CD4-positive, CD25-positive, alpha-beta regulatory T cell (primary cell): ENCODE data around the gene FAM131B. TPM values are rescaled to one million over a fixed set of nuclear protein-coding genes. Genes with fewer than 3 reads are reported as not detected.
A peak's percentile ranks its signal among the peaks of the same experiment; 100 is the strongest.

ENCODE experiments used
- ATAC-seq, 2 donors: fragments of 150-1000 bp; cut with Tn5 transposase; one replicate each; pipeline ENCODE4 v1.10.0; 2021; ENCODE audit warnings: low read depth in 2 of 2, moderate number of reproducible peaks in 2 of 2, moderate library complexity in 1 of 2
- DNase-seq, 3 donors: peaks; one replicate each; pipeline versions ENCODE4 v3.0.0 to v3.0.0-alpha.2; 2012 to 2022; ENCODE audit warnings: mixed read lengths in 1 of 3
- H3K27ac ChIP-seq: one replicate; pipeline ENCODE4 v1.7.0; 2013; ENCODE audit warnings: mild to moderate bottlenecking, low read length; ENCODE audit not compliant: insufficient read depth, poor library complexity, severe bottlenecking
- H3K27me3 ChIP-seq: one replicate; pipeline ENCODE4 v1.7.0; 2013; ENCODE audit warnings: low read length; ENCODE audit not compliant: control insufficient read depth, insufficient read depth
- H3K36me3 ChIP-seq: one replicate; pipeline ENCODE4 v1.7.0; 2013; ENCODE audit warnings: mild to moderate bottlenecking, low read length, moderate library complexity; ENCODE audit not compliant: control insufficient read depth, insufficient read depth
- H3K4me1 ChIP-seq: 2 replicates; pipeline ENCODE4 v1.7.0; 2013; ENCODE audit warnings: mild to moderate bottlenecking, low read length; ENCODE audit not compliant: insufficient read depth, control insufficient read depth, poor library complexity, severe bottlenecking
- H3K4me3 ChIP-seq: one replicate; pipeline ENCODE4 v1.7.0; 2013; ENCODE audit warnings: low read depth, mild to moderate bottlenecking, low read length, moderate library complexity
- H3K9me3 ChIP-seq, 2 experiments: 1 replicate in 1 of 2; 2 replicates in 1 of 2; pipeline ENCODE4 v1.7.0; 2013; ENCODE audit warnings: low read length in 2 of 2, mild to moderate bottlenecking in 1 of 2, moderate library complexity in 1 of 2; ENCODE audit not compliant: control insufficient read depth in 2 of 2
- H3K27ac Mint-ChIP-seq, 3 donors: one replicate each; pipeline ENCODE4 v1.8.0; 2020 to 2022; ENCODE audit warnings: mild to moderate bottlenecking in 3 of 3, mixed read lengths in 3 of 3, moderate library complexity in 2 of 3
- H3K27me3 Mint-ChIP-seq: one replicate; pipeline ENCODE4 v1.8.0; 2022; ENCODE audit warnings: mild to moderate bottlenecking, mixed read lengths
- H3K36me3 Mint-ChIP-seq: one replicate; pipeline ENCODE4 v1.8.0; 2020; ENCODE audit warnings: mixed read lengths
- H3K4me1 Mint-ChIP-seq, 4 donors: one replicate each; pipeline ENCODE4 v1.8.0; 2020 to 2022; ENCODE audit warnings: mixed read lengths in 4 of 4, mild to moderate bottlenecking in 1 of 4
- H3K4me3 Mint-ChIP-seq, 4 donors: one replicate each; pipeline ENCODE4 v1.8.0; 2020 to 2022; ENCODE audit warnings: mild to moderate bottlenecking in 4 of 4, mixed read lengths in 4 of 4, moderate library complexity in 3 of 4
- H3K9me3 Mint-ChIP-seq, 7 donors: one replicate each; pipeline ENCODE4 v1.8.0; 2020 to 2022; ENCODE audit warnings: mixed read lengths in 7 of 7, mild to moderate bottlenecking in 3 of 7, moderate library complexity in 2 of 7
- polyA plus RNA-seq, 4 donors: library from polyadenylated mRNA; unstranded; fragments of 300-500 nt; fragmentation: Illumina TruSeq; gene quantifications; one replicate each; pipeline ENCODE4 v1.2.3, GENCODE V29; 2021
- total RNA-seq: library from RNA; stranded (reverse); gene quantifications from one replicate; pipeline ENCODE4 v1.2.3, GENCODE V29; 2022

Gene FAM131B
- 0.27 TPM for total RNA-seq
- under 1 TPM in 3 of 4 donors, not detected in 1; 0.14 to 0.36 (median 0.35) TPM for polyA plus RNA-seq

GRCh38 chr7:143362131-143363015 is at the start of gene FAM131B:
Gene FAM131B, minus strand, starts transcription at chr7:143362713. Its CDS starts 110 bp downstream, at chr7:143362603.
- ATAC-seq (peak; percentile 52 to 55), DNase-seq (peak in 2 of 3 donors; percentile 38)
- Mint-ChIP-seq H3K27me3 (peaks cover 68% of the 10 kb centered on the region), H3K4me1 (peaks cover 5 to 25% (median 12%) of the 10 kb centered on the region in 4 donors), H3K4me3 (peak within 1 kb of the TSS; percentile 74 to 91 (median 84)), H3K27ac (peak within 1 kb of the TSS in 1 of 3 donors; percentile 65), H3K36me3 (peaks cover 2% of the 10 kb centered on the region), H3K9me3 (no peaks in the 10 kb centered on the region)
- H3K36me3 ChIP-seq = no peaks in the 10 kb centered on the region
- H3K27ac ChIP-seq = no peak within 1 kb of the TSS
- H3K4me3 ChIP-seq = no peak within 1 kb of the TSS
- peaks cover 19% of the 10 kb centered on the region for H3K4me1 ChIP-seq
- H3K9me3 ChIP-seq = no peaks in the 10 kb centered on the region
- peaks cover 29% of the 10 kb centered on the region for H3K27me3 ChIP-seq

- no peaks in the 10 kb centered on the region for H3K36me3 ChIP-seq
- no peaks in the 10 kb centered on the region for H3K9me3 ChIP-seq
- no peak overlapping the region for H3K4me3 ChIP-seq
- Mint-ChIP-seq H3K36me3 (peaks cover 10% of the 10 kb centered on the region), H3K4me1 (peaks cover 18 to 45% (median 25%) of the 10 kb centered on the region in 4 donors), H3K27me3 (peaks cover 37% of the 10 kb centered on the region), H3K4me3 (no peak overlapping the region), H3K9me3 (peaks cover 0 to 4% (median 0%) of the 10 kb centered on the region in 7 donors), H3K27ac (peak overlapping the region in 2 of 3 donors; percentile 1 to 72)
- H3K4me1 ChIP-seq = peaks cover 22% of the 10 kb centered on the region
- H3K27me3 ChIP-seq = peaks cover 7% of the 10 kb centered on the region
- ATAC-seq (no peak), DNase-seq (no peak)
- H3K27ac ChIP-seq = no peak overlapping the region
Observed at GRCh38 chr7:143411976-143412708, 49.6 kb upstream of the FAM131B start.

GRCh38 chr7:143410521-143411004 is 48.0 kb upstream of the FAM131B start:
- H3K9me3 ChIP-seq = no peaks in the 10 kb centered on the region
- peak overlapping the region in 2 of 3 donors; percentile 62 to 75 for H3K27ac Mint-ChIP-seq
- H3K36me3 ChIP-seq = no peaks in the 10 kb centered on the region
- peaks cover 26% of the 10 kb centered on the region for H3K27me3 Mint-ChIP-seq
- H3K4me3 ChIP-seq = no peak overlapping the region
- no peak overlapping the region for H3K4me3 Mint-ChIP-seq
- ATAC-seq (no peak), DNase-seq (no peak)
- H3K36me3 Mint-ChIP-seq = peaks cover 4% of the 10 kb centered on the region
- H3K9me3 Mint-ChIP-seq = peaks cover 0 to 4% (median 0%) of the 10 kb centered on the region in 7 donors
- H3K27me3 ChIP-seq = peaks cover 4% of the 10 kb centered on the region
- H3K4me1 Mint-ChIP-seq = peaks cover 12 to 57% (median 30%) of the 10 kb centered on the region in 4 donors
- H3K4me1 ChIP-seq = peaks cover 27% of the 10 kb centered on the region
- H3K27ac ChIP-seq = no peak overlapping the region

- no peaks in the 10 kb centered on the region for H3K36me3 Mint-ChIP-seq
- H3K9me3 Mint-ChIP-seq = peaks cover 0 to 4% (median 0%) of the 10 kb centered on the region in 7 donors
- H3K4me1 ChIP-seq = peaks cover 27% of the 10 kb centered on the region
- peak within 1 kb of the TSS; percentile 87 to 95 (median 92) for H3K4me3 Mint-ChIP-seq
- no peak within 1 kb of the TSS for H3K27ac ChIP-seq
- H3K27me3 Mint-ChIP-seq = peaks cover 14% of the 10 kb centered on the region
- H3K36me3 ChIP-seq = no peaks in the 10 kb centered on the region
- no peaks in the 10 kb centered on the region for H3K27me3 ChIP-seq
- peak within 1 kb of the TSS; percentile 95 to 96 (median 95) for H3K27ac Mint-ChIP-seq
- H3K9me3 ChIP-seq = no peaks in the 10 kb centered on the region
- peak; percentile 67 to 80 for ATAC-seq
- H3K4me1 Mint-ChIP-seq = peaks cover 12 to 66% (median 39%) of the 10 kb centered on the region in 4 donors
- peak; percentile 48 to 62 (median 52) for DNase-seq
- peak within 1 kb of the TSS; percentile 65 for H3K4me3 ChIP-seq
Observed at GRCh38 chr7:143408686-143409561, 46.4 kb upstream of the FAM131B start, which contains the start of gene EPHA1. Gene EPHA1, minus strand, starts transcription at chr7:143408856. Its CDS starts 51 bp downstream, at chr7:143408805.

GRCh38 chr7:143408252-143408685 is 45.8 kb upstream of the FAM131B start:
- no peaks in the 10 kb centered on the region for H3K36me3 ChIP-seq
- peak overlapping the region; percentile 47 for H3K4me3 ChIP-seq
- no peaks in the 10 kb centered on the region for H3K9me3 ChIP-seq
- DNase-seq (no peak), ATAC-seq (no peak)
- no peaks in the 10 kb centered on the region for H3K27me3 ChIP-seq
- peak overlapping the region in 1 of 3 donors; percentile 95 for H3K27ac Mint-ChIP-seq
- peaks cover 0 to 4% (median 0%) of the 10 kb centered on the region in 7 donors for H3K9me3 Mint-ChIP-seq
- H3K27me3 Mint-ChIP-seq = peaks cover 12% of the 10 kb centered on the region
- H3K4me1 Mint-ChIP-seq = peaks cover 12 to 72% (median 42%) of the 10 kb centered on the region in 4 donors
- no peak overlapping the region for H3K27ac ChIP-seq
- peaks cover 27% of the 10 kb centered on the region for H3K4me1 ChIP-seq
- peak overlapping the region; percentile 86 to 95 (median 92) for H3K4me3 Mint-ChIP-seq
- no peaks in the 10 kb centered on the region for H3K36me3 Mint-ChIP-seq

GRCh38 chr7:143407287-143408251 is 45.1 kb upstream of the FAM131B start:
- H3K4me3 Mint-ChIP-seq = peak overlapping the region; percentile 86 to 95 (median 92)
- H3K9me3 Mint-ChIP-seq = peaks cover 0 to 4% (median 0%) of the 10 kb centered on the region in 7 donors
- H3K36me3 Mint-ChIP-seq = no peaks in the 10 kb centered on the region
- peak in 2 of 3 donors; percentile 41 to 58 for DNase-seq
- Histone ChIP-seq H3K27ac (no peak overlapping the region), H3K4me3 (peak overlapping the region; percentile 47), H3K9me3 (no peaks in the 10 kb centered on the region), H3K4me1 (peaks cover 27% of the 10 kb centered on the region), H3K27me3 (no peaks in the 10 kb centered on the region), H3K36me3 (no peaks in the 10 kb centered on the region)
- H3K4me1 Mint-ChIP-seq = peaks cover 12 to 76% (median 42%) of the 10 kb centered on the region in 4 donors
- H3K27ac Mint-ChIP-seq = peak overlapping the region; percentile 95 to 96 (median 95)
- H3K27me3 Mint-ChIP-seq = peaks cover 8% of the 10 kb centered on the region
- peak; percentile 58 to 60 for ATAC-seq
